SK-N-SH (cell line): ENCODE measurements around the gene NAALADL2. TPM values are rescaled to one million over a fixed set of nuclear protein-coding genes. Genes with fewer than 3 reads are reported as not detected.

ENCODE experiments used
- CTCF ChIA-PET: fragments of 300-600, 350-600 bp; formaldehyde crosslinking; extraction: SDS; loops from one replicate; lab custom pipeline; 2021; lab: Yijun Ruan, JAX
- POLR2A ChIA-PET: fragments of 350-600 bp; sonication (Branson Sonifier 250); formaldehyde crosslinking; extraction: SDS; loops from one replicate; lab custom pipeline; 2020; ENCODE audit warnings: antibody characterized with exemption, inconsistent platforms; lab: Yijun Ruan, JAX
- DNase-seq: peaks from one replicate; pipeline ENCODE4 v3.0.0; 2012
- H2AFZ ChIP-seq: fragments of 200-600 bp; sonication (generic); 2 replicates; pipeline ENCODE4 v1.8.1; 2016; ENCODE audit warnings: antibody characterized with exemption, mild to moderate bottlenecking, low read depth
- H3F3A ChIP-seq: fragments of 200-600 bp; sonication (generic); replicated peaks from 2 replicates; pipeline ENCODE3; 2016; ENCODE audit warnings: antibody characterized with exemption, mild to moderate bottlenecking; ENCODE audit not compliant: insufficient read depth
- H3K27ac ChIP-seq, 2 experiments: fragments of 200-500 bp in 1 of 2; fragments of 200-600 bp in 1 of 2; sonication (Bioruptor generic) in 1 of 2; sonication (generic), shearing (Covaris generic) in 1 of 2; 2 replicates each; pipeline versions ENCODE4 v1.5.1 to v1.6.1; 2014 to 2016; ENCODE audit warnings: low read depth in 2 of 2, inconsistent platforms in 1 of 2, low read length in 1 of 2, mild to moderate bottlenecking in 1 of 2, mixed read lengths in 1 of 2
- H3K27me3 ChIP-seq: fragments of 200-600 bp; sonication (generic), shearing (Covaris generic); 2 replicates; pipeline ENCODE4 v1.6.1; 2016; ENCODE audit warnings: mixed run types; ENCODE audit not compliant: insufficient read depth
- H3K36me3 ChIP-seq, 2 experiments: fragments of 200-500 bp in 1 of 2; fragments of 200-600 bp in 1 of 2; sonication (Bioruptor generic) in 1 of 2; sonication (generic) in 1 of 2; replicated peaks in 1 of 2; 2 replicates each; pipeline versions ENCODE3 to v1.5.1; 2014 to 2016; ENCODE audit warnings: low read length in 1 of 2, mild to moderate bottlenecking in 1 of 2; ENCODE audit not compliant: insufficient read depth in 2 of 2, control insufficient read depth in 1 of 2
- H3K4me1 ChIP-seq, 2 experiments: fragments of 200-500 bp in 1 of 2; fragments of 200-600 bp in 1 of 2; sonication (Bioruptor generic) in 1 of 2; sonication (generic), shearing (Covaris generic) in 1 of 2; 2 replicates each; pipeline versions ENCODE4 v1.5.1 to v1.6.1; 2014 to 2016; ENCODE audit warnings: low read depth in 1 of 2, low read length in 1 of 2, mixed run types in 1 of 2; ENCODE audit not compliant: insufficient read depth in 2 of 2, control insufficient read depth in 1 of 2
- H3K4me2 ChIP-seq: fragments of 200-600 bp; sonication (generic), shearing (Covaris generic); 2 replicates; pipeline ENCODE4 v1.6.1; 2017; ENCODE audit warnings: mixed run types
- H3K4me3 ChIP-seq, 2 experiments: fragments of 200-500 bp in 1 of 2; fragments of 200-600 bp in 1 of 2; sonication (Bioruptor generic) in 1 of 2; sonication (generic), shearing (Covaris generic) in 1 of 2; 2 replicates each; pipeline versions ENCODE4 v1.5.1 to v1.8.1; 2014 to 2016; ENCODE audit warnings: low read depth in 2 of 2, inconsistent platforms in 1 of 2, low read length in 1 of 2, mild to moderate bottlenecking in 1 of 2, mixed read lengths in 1 of 2, moderate library complexity in 1 of 2
- H3K79me2 ChIP-seq: fragments of 200-600 bp; sonication (generic); 2 replicates; pipeline ENCODE4 v1.8.1; 2017; ENCODE audit warnings: mild to moderate bottlenecking; ENCODE audit not compliant: insufficient read depth
- H3K9ac ChIP-seq: fragments of 200-600 bp; sonication (generic); 2 replicates; pipeline ENCODE4 v1.6.1; 2017; ENCODE audit warnings: mixed run types
- H3K9me2 ChIP-seq: fragments of 200-600 bp; sonication (generic); 2 replicates; pipeline ENCODE4 v1.6.1; 2017; ENCODE audit warnings: mixed run types
- H3K9me3 ChIP-seq: fragments of 200-600 bp; sonication (generic); 2 replicates; pipeline ENCODE4 v1.6.1; 2017; ENCODE audit warnings: mixed run types, mild to moderate bottlenecking, moderate library complexity
- H4K20me1 ChIP-seq: fragments of 200-600 bp; sonication (generic); 2 replicates; pipeline ENCODE4 v1.6.1; 2017; ENCODE audit warnings: mild to moderate bottlenecking, mixed run types; ENCODE audit not compliant: insufficient read depth
- CHD2 ChIP-seq: fragments of 150-350 bp; IDR thresholded peaks from 2 replicates; pipeline ENCODE4 v1.6.1; 2018; ENCODE audit warnings: low read length; ENCODE audit not compliant: partially characterized antibody
- ELF1 ChIP-seq: IDR thresholded peaks from 2 replicates; pipeline ENCODE4 v1.4.0; 2012
- EP300 ChIP-seq, 2 experiments: IDR thresholded peaks; 2 replicates each; pipeline versions ENCODE4 v1.4.0 to v1.6.1; 2012; ENCODE audit warnings: borderline replicate concordance in 1 of 2, low read depth in 1 of 2, low read length in 1 of 2
- FOXM1 ChIP-seq: IDR thresholded peaks from 2 replicates; pipeline ENCODE4 v1.4.0; 2012; ENCODE audit warnings: low read depth, mild to moderate bottlenecking
- GATA2 ChIP-seq: sonication (generic); formaldehyde crosslinking; IDR thresholded peaks from 2 replicates; pipeline ENCODE4 v1.5.0; 2020; ENCODE audit warnings: mild to moderate bottlenecking, missing genetic modification reagents
- MEF2A ChIP-seq: IDR thresholded peaks from 2 replicates; pipeline ENCODE4 v1.4.0; 2012; ENCODE audit warnings: low read depth, borderline replicate concordance
- MXI1 ChIP-seq: IDR thresholded peaks from 2 replicates; pipeline ENCODE4 v1.6.1; 2012; ENCODE audit warnings: mild to moderate bottlenecking, low read depth, low read length, improper control_type of control experiment
- NFIC ChIP-seq: IDR thresholded peaks from 2 replicates; pipeline ENCODE4 v1.4.0; 2012; ENCODE audit warnings: borderline replicate concordance
- NRF1 ChIP-seq: IDR thresholded peaks from 2 replicates; pipeline ENCODE4 v1.6.1; 2012; ENCODE audit warnings: low read depth, mild to moderate bottlenecking, low read length
- RAD21 ChIP-seq: IDR thresholded peaks from 2 replicates; pipeline ENCODE4 v1.6.1; 2012; ENCODE audit warnings: mild to moderate bottlenecking, low read length
- RCOR1 ChIP-seq: fragments of 150-350 bp; IDR thresholded peaks from 2 replicates; pipeline ENCODE4 v1.6.1; 2017; ENCODE audit warnings: antibody characterized with exemption, low read length
- TCF12 ChIP-seq: IDR thresholded peaks from 2 replicates; pipeline ENCODE4 v1.4.0; 2012
- USF1 ChIP-seq: IDR thresholded peaks from 2 replicates; pipeline ENCODE4 v1.4.0; 2012; ENCODE audit warnings: low read depth, borderline replicate concordance
- WGBS: methylation state at CpG from one replicate; pipeline ENCODE4 v1.1.6; 2017; ENCODE audit warnings: low lambda C conversion rate; 5-methylcytosine and 5-hydroxymethylcytosine counted together
- polyA plus RNA-seq, 3 experiments: library from polyadenylated mRNA; depleted of rRNA; stranded (reverse); fragments of >200 nt; gene quantifications; 2 replicates each; pipeline ENCODE4 v1.2.3, GENCODE V29; 2012

Gene NAALADL2
- polyA plus RNA-seq, 1 of the 3 experiments (the other 2 are of a cell fraction), result 1.2 TPM

- POLR2A ChIA-PET, result no interaction called here
- no peaks in the 10 kb centered on the region for H4K20me1 ChIP-seq
Observed at GRCh38 chr3:175297216-175297615, 438.1 kb downstream of the NAALADL2 start.

GRCh38 chr3:175301741-175302140 lies 442.6 kb downstream of the NAALADL2 start:
- WGBS, result 74% methylated on average over 3 of the region's 3 CpGs
- Histone ChIP-seq H2AFZ (no peak overlapping the region), H3F3A (no peaks in the 10 kb centered on the region), H3K9me2 (no peaks in the 10 kb centered on the region), H3K9me3 (no peaks in the 10 kb centered on the region; the same call in 1 of the 2 replicates), H4K20me1 (no peaks in the 10 kb centered on the region), H3K4me3 (no peak overlapping the region), H3K27me3 (no peaks in the 10 kb centered on the region), H3K9ac (no peak overlapping the region), H3K27ac (no peak overlapping the region; a peak in 1 of 4 replicates), H3K36me3 (no peaks in the 10 kb centered on the region), H3K4me2 (no peak overlapping the region), H3K4me1 (peaks cover 0 to 12% of the 10 kb centered on the region in 2 experiments; a peak in 2 of 4 replicates), H3K79me2 (no peaks in the 10 kb centered on the region)
- POLR2A ChIA-PET, result interaction anchor here (1.1 kb wide), 1 partner anchor 31 kb away, joined by 4 read pairs; no protein-coding TSS in a partner anchor
- TF ChIP-seq CHD2 (no peak), GATA2 (peak; percentile 59), NFIC (no peak), FOXM1 (no peak), EP300 (IDR thresholded peaks at IDR 0.05; ENCODE audit: borderline replicate concordance in 1 of 2, low read depth in 1 of 2, low read length in 1 of 2) (peak in 1 of 2 experiments; percentile 68; a peak in 1 of 4 replicates)
- CTCF ChIA-PET, result no interaction called here
- DNase-seq, result no peak

More at GRCh38 chr3:175297216-175297615, 438.1 kb downstream of the NAALADL2 start:
- Histone ChIP-seq H3K9ac (no peak overlapping the region), H3K9me2 (no peaks in the 10 kb centered on the region), H3K79me2 (no peaks in the 10 kb centered on the region), H2AFZ (no peak overlapping the region), H3F3A (no peaks in the 10 kb centered on the region), H3K27me3 (no peaks in the 10 kb centered on the region), H3K36me3 (no peaks in the 10 kb centered on the region)
- WGBS, result 88% methylated on average over 2 of the region's 2 CpGs
- TF ChIP-seq MEF2A (no peak), USF1 (no peak), ELF1 (no peak), TCF12 (no peak)
- TF ChIP-seq, all 33 proteins: peak for 0
- Histone ChIP-seq H3K4me3 (no peak overlapping the region), H3K4me2 (no peak overlapping the region), H3K4me1 (no peaks in the 10 kb centered on the region), H3K9me3 (no peaks in the 10 kb centered on the region), H3K27ac (no peak overlapping the region)
- DNase-seq, result no peak
- CTCF ChIA-PET, result no interaction called here

GRCh38 chr3:175304404-175304803 lies 445.3 kb downstream of the NAALADL2 start:
- no peaks in the 10 kb centered on the region for H3K79me2 ChIP-seq
- H3K9me3 ChIP-seq, result no peaks in the 10 kb centered on the region; the same call in 1 of the 2 replicates
- no peaks in the 10 kb centered on the region for H3F3A ChIP-seq
- POLR2A ChIA-PET, result no interaction called here
- H2AFZ ChIP-seq, result 0 out of 2 replicates have a peak overlapping the region, but pooled peaks have one; percentile 48
- CTCF ChIA-PET, result no interaction called here
- peaks cover 0 to 19% of the 10 kb centered on the region in 2 experiments; a peak in 2 of 4 replicates for H3K4me1 ChIP-seq
- H3K4me2 ChIP-seq, result no peak overlapping the region
- H3K4me3 ChIP-seq, result no peak overlapping the region
- 55% methylated on average over 2 of the region's 2 CpGs for WGBS
- H3K9ac ChIP-seq, result no peak overlapping the region
- H3K27me3 ChIP-seq, result no peaks in the 10 kb centered on the region
- DNase-seq, result peak; percentile 42
- TF ChIP-seq RAD21, result peak; percentile 27; the same call in 1 of the 2 replicates
- TF ChIP-seq NRF1, result no peak
- peak; percentile 13; the same call in 1 of the 2 replicates for TF ChIP-seq MXI1
- no peak for TF ChIP-seq USF1
- TF ChIP-seq RCOR1, result peak; percentile 44; the same call in 1 of the 2 replicates
- peak in 1 of 2 experiments; percentile 46; a peak in 1 of 4 replicates for TF ChIP-seq EP300 (IDR thresholded peaks at IDR 0.05; ENCODE audit: borderline replicate concordance in 1 of 2, low read depth in 1 of 2, low read length in 1 of 2)
- no peaks in the 10 kb centered on the region for H3K9me2 ChIP-seq
- peak overlapping the region in 1 of 2 experiments; percentile 83; a peak in 2 of 4 replicates for H3K27ac ChIP-seq
- no peaks in the 10 kb centered on the region for H3K36me3 ChIP-seq
- H4K20me1 ChIP-seq, result no peaks in the 10 kb centered on the region
